Hepatocyte (in vitro differentiated cells): ENCODE results near the gene PKP3. TPM values are rescaled to one million over a fixed set of nuclear protein-coding genes. Genes with fewer than 3 reads are reported as not detected.

Experiments used
- DNase-seq: peaks from one replicate; pipeline ENCODE4 v3.0.0-alpha.2; 2016; ENCODE audit warnings: low spot score
- H2AFZ ChIP-seq: fragments of 200-600 bp; sonication (generic); 2 replicates; pipeline ENCODE4 v1.6.0; 2016; ENCODE audit warnings: antibody characterized with exemption, mild to moderate bottlenecking
- H3K27ac ChIP-seq: fragments of 200-600 bp; sonication (generic); 2 replicates; pipeline ENCODE4 v1.5.1; 2016; ENCODE audit warnings: mild to moderate bottlenecking
- H3K27me3 ChIP-seq: fragments of 200-600 bp; sonication (generic); 2 replicates; pipeline ENCODE4 v1.6.1; 2016
- H3K36me3 ChIP-seq: fragments of 200-600 bp; sonication (generic); replicated peaks from 2 replicates; pipeline ENCODE4 v1.5.1; 2016; ENCODE audit warnings: low read depth; ENCODE audit not compliant: insufficient read depth
- H3K4me1 ChIP-seq: fragments of 200-600 bp; sonication (generic); 2 replicates; pipeline ENCODE4 v1.5.1; 2016; ENCODE audit warnings: mild to moderate bottlenecking, moderate library complexity; ENCODE audit not compliant: insufficient read depth
- H3K4me2 ChIP-seq: fragments of 200-600 bp; sonication (generic); 2 replicates; pipeline ENCODE4 v1.6.0; 2016
- H3K4me3 ChIP-seq: fragments of 200-600 bp; sonication (generic); 2 replicates; pipeline ENCODE4 v1.5.1; 2016; ENCODE audit warnings: mild to moderate bottlenecking
- H3K79me2 ChIP-seq: fragments of 200-600 bp; sonication (generic); 2 replicates; pipeline ENCODE4 v1.6.0; 2017; ENCODE audit warnings: mild to moderate bottlenecking
- H3K9me2 ChIP-seq: fragments of 200-600 bp; sonication (generic); replicated peaks from 2 replicates; pipeline ENCODE4 v1.6.0; 2017; ENCODE audit warnings: mild to moderate bottlenecking; ENCODE audit not compliant: insufficient read depth
- H3K9me3 ChIP-seq: fragments of 200-600 bp; sonication (generic); 2 replicates; pipeline ENCODE4 v1.5.1; 2016; ENCODE audit warnings: low read depth, mild to moderate bottlenecking
- H4K20me1 ChIP-seq: fragments of 200-600 bp; sonication (generic); 2 replicates; pipeline ENCODE4 v1.6.0; 2016; ENCODE audit warnings: mild to moderate bottlenecking; ENCODE audit not compliant: insufficient read depth, poor library complexity, severe bottlenecking
- CTCF ChIP-seq: fragments of 200-600 bp; sonication (generic); IDR thresholded peaks from 2 replicates; pipeline ENCODE4 v1.5.1; 2016; ENCODE audit warnings: antibody characterized with exemption, mild to moderate bottlenecking; ENCODE audit not compliant: poor library complexity
- EZH2 ChIP-seq: fragments of 200-600 bp; sonication (generic); IDR thresholded peaks from 2 replicates; pipeline ENCODE4 v1.6.1; 2016; ENCODE audit warnings: antibody characterized with exemption, mild to moderate bottlenecking, borderline replicate concordance
- EZH2phosphoT487 ChIP-seq: fragments of 200-600 bp; sonication (generic); IDR thresholded peaks from one replicate; pipeline ENCODE4 v1.6.1; 2018; ENCODE audit warnings: antibody characterized with exemption, mild to moderate bottlenecking, low read depth, moderate library complexity; ENCODE audit not compliant: unreplicated experiment, severe bottlenecking
- WGBS: methylation state at CpG from one replicate; pipeline ENCODE4 v1.1.6; 2016; ENCODE audit warnings: low lambda C conversion rate; ENCODE audit errors: missing lambda C conversion rate; 5-methylcytosine and 5-hydroxymethylcytosine counted together
- polyA plus RNA-seq: library from polyadenylated mRNA; unstranded; fragments of >200 nt; fragmentation: Nextera tagmentation; extraction: Ambion mirVana; gene quantifications from 2 replicates; pipeline ENCODE4 v1.2.1, GENCODE V29; 2016
- small RNA-seq: library from RNA; depleted of rRNA; stranded (forward); fragments of <200 nt; gene quantifications from one replicate; pipeline ENCODE3, GENCODE V24; 2014
- total RNA-seq: library from RNA; depleted of rRNA; stranded (reverse); fragments of >200 nt; gene quantifications from 2 replicates; pipeline ENCODE4 v1.2.3, GENCODE V29; 2014

Gene PKP3
- total and polyA plus RNA-seq, 2 experiments from 2014 or later: 62.1 to 89.5 TPM

- Histone ChIP-seq H2AFZ (no peak overlapping the region), H3K9me3 (no peaks in the 10 kb centered on the region), H3K4me3 (no peak overlapping the region), H3K27me3 (no peaks in the 10 kb centered on the region), H3K36me3 (no peaks in the 10 kb centered on the region), H3K4me1 (peaks cover 16% of the 10 kb centered on the region), H3K9me2 (no peaks in the 10 kb centered on the region), H4K20me1 (peaks cover 6% of the 10 kb centered on the region), H3K79me2 (peaks cover 79% of the 10 kb centered on the region), H3K4me2 (no peak overlapping the region), H3K27ac (no peak overlapping the region)
- no peak for DNase-seq
- 97% methylated on average over 9 of the region's 9 CpGs for WGBS
- TF ChIP-seq EZH2 (no peak), CTCF (no peak), EZH2phosphoT487 (no peak)
These were observed 60.0 kb downstream of the PKP3 start for GRCh38 chr11:454043-454442.

Small RNA genes lying within 50 kb of the gene (small RNA-seq; reads per million reads assigned to genes)
- gene RN7SL838P: not detected

Other genes with a start within 250 kb of the PKP3 start
- not detected in 2 replicates for gene SCGB1C1, start 201.1 kb upstream of the PKP3 start, total RNA-seq
- not detected in 2 replicates for gene SCGB1C1, start 201.1 kb upstream of the PKP3 start, polyA plus RNA-seq
- 28.6 and 33.9 TPM in 2 replicates for gene BET1L, start 186.8 kb upstream of the PKP3 start, total RNA-seq
- gene BET1L, start 186.8 kb upstream of the PKP3 start, polyA plus RNA-seq: 70.5 and 76.6 TPM in 2 replicates
- 75.6 and 115 TPM in 2 replicates for gene RIC8A, start 186.5 kb upstream of the PKP3 start, total RNA-seq
- gene RIC8A, start 186.5 kb upstream of the PKP3 start, polyA plus RNA-seq: 81.0 and 82.1 TPM in 2 replicates
- gene SIRT3, start 157.9 kb upstream of the PKP3 start, total RNA-seq: 11.2 and 15.5 TPM in 2 replicates
- gene SIRT3, start 157.9 kb upstream of the PKP3 start, polyA plus RNA-seq: 23.4 and 27.4 TPM in 2 replicates
- 80.8 and 91.8 TPM in 2 replicates for gene PSMD13, start 157.2 kb upstream of the PKP3 start, total RNA-seq
- 125 and 146 TPM in 2 replicates for gene PSMD13, start 157.2 kb upstream of the PKP3 start, polyA plus RNA-seq
- gene NLRP6, start 115.8 kb upstream of the PKP3 start, total RNA-seq: not detected in 2 replicates
- gene NLRP6, start 115.8 kb upstream of the PKP3 start, polyA plus RNA-seq: 1.4 TPM in 1 of 2 replicates, not detected in the other
- 12.0 and 19.2 TPM in 2 replicates for gene PGGHG, start 105.1 kb upstream of the PKP3 start, total RNA-seq
- gene PGGHG, start 105.1 kb upstream of the PKP3 start, polyA plus RNA-seq: 27.9 and 44.0 TPM in 2 replicates
- gene IFITM5, start 94.7 kb upstream of the PKP3 start, total RNA-seq: not detected in 2 replicates
- gene IFITM5, start 94.7 kb upstream of the PKP3 start, polyA plus RNA-seq: 0.36 TPM in 1 of 2 replicates, not detected in the other
- 59.2 and 74.6 TPM in 2 replicates for gene IFITM2, start 86.4 kb upstream of the PKP3 start, total RNA-seq
- gene IFITM2, start 86.4 kb upstream of the PKP3 start, polyA plus RNA-seq: 504 and 535 TPM in 2 replicates
- gene IFITM1, start 80.2 kb upstream of the PKP3 start, total RNA-seq: 98.0 and 98.9 TPM in 2 replicates
- 159 and 201 TPM in 2 replicates for gene IFITM1, start 80.2 kb upstream of the PKP3 start, polyA plus RNA-seq
- gene IFITM3, start 73.3 kb upstream of the PKP3 start, total RNA-seq: 166 and 182 TPM in 2 replicates
- 2,035 and 2,121 TPM in 2 replicates for gene IFITM3, start 73.3 kb upstream of the PKP3 start, polyA plus RNA-seq
- 27.8 and 38.8 TPM in 2 replicates for gene B4GALNT4, start 24.7 kb upstream of the PKP3 start, total RNA-seq
- gene B4GALNT4, start 24.7 kb upstream of the PKP3 start, polyA plus RNA-seq: 30.0 and 44.6 TPM in 2 replicates
- 42.4 and 52.1 TPM in 2 replicates for gene SIGIRR, start 20.8 kb downstream of the PKP3 start, total RNA-seq
- gene SIGIRR, start 20.8 kb downstream of the PKP3 start, polyA plus RNA-seq: 77.4 and 85.3 TPM in 2 replicates
- 19.5 and 21.2 TPM in 2 replicates for gene ANO9, start 47.8 kb downstream of the PKP3 start, total RNA-seq
- gene ANO9, start 47.8 kb downstream of the PKP3 start, polyA plus RNA-seq: 34.9 and 35.7 TPM in 2 replicates
- 29.7 and 31.5 TPM in 2 replicates for gene PTDSS2, start 56.1 kb downstream of the PKP3 start, total RNA-seq
- gene PTDSS2, start 56.1 kb downstream of the PKP3 start, polyA plus RNA-seq: 50.6 and 50.8 TPM in 2 replicates
- gene RNH1, start 113.0 kb downstream of the PKP3 start, total RNA-seq: 87.5 and 105 TPM in 2 replicates
- 199 and 200 TPM in 2 replicates for gene RNH1, start 113.0 kb downstream of the PKP3 start, polyA plus RNA-seq
- gene HRAS, start 141.4 kb downstream of the PKP3 start, total RNA-seq: 19.3 and 28.4 TPM in 2 replicates
- gene HRAS, start 141.4 kb downstream of the PKP3 start, polyA plus RNA-seq: 57.9 and 84.0 TPM in 2 replicates
- gene LRRC56, start 143.3 kb downstream of the PKP3 start, total RNA-seq: 0.64 and 1.6 TPM in 2 replicates
- 0.40 and 1.2 TPM in 2 replicates for gene LRRC56, start 143.3 kb downstream of the PKP3 start, polyA plus RNA-seq
- 3.4 and 7.3 TPM in 2 replicates for gene LMNTD2, start 166.5 kb downstream of the PKP3 start, total RNA-seq
- gene LMNTD2, start 166.5 kb downstream of the PKP3 start, polyA plus RNA-seq: 15.9 and 19.1 TPM in 2 replicates
- gene RASSF7, start 166.8 kb downstream of the PKP3 start, total RNA-seq: 47.6 and 75.8 TPM in 2 replicates
- 104 and 130 TPM in 2 replicates for gene RASSF7, start 166.8 kb downstream of the PKP3 start, polyA plus RNA-seq
- gene PHRF1, start 182.3 kb downstream of the PKP3 start, total RNA-seq: 25.6 and 26.9 TPM in 2 replicates
- gene PHRF1, start 182.3 kb downstream of the PKP3 start, polyA plus RNA-seq: 25.6 TPM in 2 replicates
- gene IRF7, start 221.7 kb downstream of the PKP3 start, total RNA-seq: 9.3 and 10.4 TPM in 2 replicates
- gene IRF7, start 221.7 kb downstream of the PKP3 start, polyA plus RNA-seq: 24.6 and 30.4 TPM in 2 replicates
- gene CDHR5, start 230.7 kb downstream of the PKP3 start, total RNA-seq: 91.5 and 114 TPM in 2 replicates
- 142 and 166 TPM in 2 replicates for gene CDHR5, start 230.7 kb downstream of the PKP3 start, polyA plus RNA-seq
- gene SCT, start 233.0 kb downstream of the PKP3 start, total RNA-seq: not detected in 2 replicates
- 20.5 and 21.7 TPM in 2 replicates for gene SCT, start 233.0 kb downstream of the PKP3 start, polyA plus RNA-seq
- gene DRD4, start 243.1 kb downstream of the PKP3 start, total RNA-seq: not detected in 2 replicates
- 1.1 and 2.9 TPM in 2 replicates for gene DRD4, start 243.1 kb downstream of the PKP3 start, polyA plus RNA-seq